Astrocyte of the spinal cord (primary cell): ENCODE measurements around the gene MYO1F.

ENCODE experiments used
- DNase-seq: peaks from one replicate; pipeline ENCODE4 v3.0.0; 2011; ENCODE audit warnings: low read depth, low spot score
- H3K4me3 ChIP-seq: 2 replicates; pipeline ENCODE4 v1.5.1; 2011; ENCODE audit warnings: low read depth, mild to moderate bottlenecking, low read length, moderate library complexity
- CTCF ChIP-seq: IDR thresholded peaks from 2 replicates; pipeline ENCODE4 v1.5.1; 2012; ENCODE audit warnings: low read depth, mild to moderate bottlenecking, low read length, inconsistent platforms
- in situ Hi-C: cut with HindIII; loops from 2 replicates; pipeline ENCODE4 v1.10.0; 2017; ENCODE audit warnings: low sequenced_read_pairs

The MYO1F gene

GRCh38 chr19:8592231-8593009, 15.2 kb upstream of the MYO1F start:
- H3K4me3 ChIP-seq, result peak overlapping the region; percentile 34
- TF ChIP-seq CTCF, result no peak
- DNase-seq, result peak; percentile 98
- in situ Hi-C loops, result no loop called here

GRCh38 chr19:8589177-8589714, 12.0 kb upstream of the MYO1F start:
- H3K4me3 ChIP-seq, result no peak overlapping the region
- DNase-seq, result no peak
- TF ChIP-seq CTCF, result no peak
- in situ Hi-C loops, result no loop called here

GRCh38 chr19:8585894-8586750, 8.9 kb upstream of the MYO1F start:
- no peak overlapping the region for H3K4me3 ChIP-seq
- no peak for DNase-seq
- peak; percentile 79 for TF ChIP-seq CTCF
- in situ Hi-C loops, result no loop called here

GRCh38 chr19:8584965-8585893, 8.0 kb upstream of the MYO1F start:
- no peak for DNase-seq
- no peak for TF ChIP-seq CTCF
- no peak overlapping the region for H3K4me3 ChIP-seq
- in situ Hi-C loops, result no loop called here

GRCh38 chr19:8580710-8581281, 3.6 kb upstream of the MYO1F start:
- H3K4me3 ChIP-seq, result no peak overlapping the region
- in situ Hi-C loops, result no loop called here
- DNase-seq, result peak; percentile 67

More at GRCh38 chr19:8580710-8581281, 3.6 kb upstream of the MYO1F start:
- peak; percentile 99 for TF ChIP-seq CTCF
